Transverse colon (tissue), 4 donors: ENCODE results near the gene HBE1. TPM values are rescaled to one million over a fixed set of nuclear protein-coding genes. Genes with fewer than 3 reads are reported as not detected.

Experiments used
- DNase-seq: peaks from one replicate; pipeline ENCODE4 v3.0.0-alpha.2; 2019
- H3K27ac ChIP-seq, 4 donors: fragments of 200-600 bp; sonication (generic); 2 replicates each; pipeline ENCODE4 v1.5.1; 2016 to 2018; ENCODE audit warnings: inconsistent platforms in 4 of 4
- H3K27me3 ChIP-seq: fragments of 200-600 bp; sonication (generic); 2 replicates; pipeline ENCODE4 v1.5.1; 2017; ENCODE audit warnings: inconsistent platforms
- H3K36me3 ChIP-seq, 4 donors: fragments of 200-600 bp; sonication (generic); 2 replicates each; pipeline ENCODE4 v1.5.1; 2017 to 2019; ENCODE audit warnings: inconsistent platforms in 4 of 4
- H3K4me1 ChIP-seq, 4 donors: fragments of 200-600 bp; sonication (generic); 2 replicates each; pipeline ENCODE4 v1.5.1; 2017 to 2020; ENCODE audit warnings: inconsistent platforms in 4 of 4
- H3K4me3 ChIP-seq, 4 donors: fragments of 200-600 bp; sonication (generic); 1 replicate in 1 of 4; 2 replicates in 3 of 4; pipeline versions ENCODE4 v1.5.1 to v1.6.1; 2017 to 2019; ENCODE audit warnings: inconsistent platforms in 4 of 4
- H3K9me3 ChIP-seq, 2 donors: fragments of 200-600 bp; sonication (generic); 2 replicates each; pipeline ENCODE4 v1.5.1; 2017 to 2019; ENCODE audit warnings: inconsistent platforms in 2 of 2
- EP300 ChIP-seq: sonication (generic); formaldehyde crosslinking; IDR thresholded peaks from one replicate; pipeline ENCODE4 v1.6.1; 2017; ENCODE audit warnings: antibody characterized with exemption, low read depth
- POLR2A ChIP-seq: fragments of 450-650 bp; IDR thresholded peaks from one replicate; pipeline ENCODE4 v1.6.1; 2016; ENCODE audit warnings: antibody characterized with exemption, mild to moderate bottlenecking, moderate library complexity
- POLR2AphosphoS5 ChIP-seq, 3 donors: sonication (generic); formaldehyde crosslinking; IDR thresholded peaks; one replicate each; pipeline ENCODE4 v1.6.1; 2016; ENCODE audit warnings: antibody characterized with exemption in 3 of 3
- WGBS, 2 donors: methylation state at CpG; one replicate each; pipeline ENCODE4 v1.1.5; 2018; ENCODE audit warnings: low coverage in 1 of 2; 5-methylcytosine and 5-hydroxymethylcytosine counted together
- in situ Hi-C, 4 donors: fragments of 200-750 bp; cut with MboI; loops; one replicate each; pipeline versions ENCODE4 v1.15.0 to v1.15.1; 2017; ENCODE audit warnings: low sequenced_read_pairs in 3 of 4, low pct_ligation_motif_present in 1 of 4, low pct_unique_long_range_greater_than_20kb in 1 of 4
- intact Hi-C: fragments of 100-400 bp; cut with DNase I; formaldehyde crosslinking; loops from one replicate; pipeline ENCODE4 v1.15.1; 2023; ENCODE audit warnings: low total_unique reads
- total RNA-seq, 4 donors: library from RNA; depleted of rRNA; stranded (reverse); fragments of >200 nt; gene quantifications; one replicate each; pipeline ENCODE4 v1.1.0, GENCODE V29; 2016
- TF ChIP-seq, protein P1 (sequence below), 5 experiments: fragments of 200-600 bp in 3 of 5; fragments of 450-650 bp in 2 of 5; sonication (generic) in 3 of 5; IDR thresholded peaks; 1 replicate in 2 of 5; 2 replicates in 3 of 5; pipeline ENCODE4 v1.5.1; 2016 to 2017; ENCODE audit warnings: antibody characterized with exemption in 5 of 5, inconsistent platforms in 3 of 5, mild to moderate bottlenecking in 2 of 5, moderate library complexity in 1 of 5

Gene HBE1
- total RNA-seq, 4 donors from 2014 or later = not detected

GRCh38 chr11:5229796-5230195 lies 39.9 kb downstream of the HBE1 start:
- intact Hi-C loops = no loop called here
- 64 to 80% methylated on average over 2 of the region's 2 CpGs for WGBS, 2 donors
- Histone ChIP-seq H3K36me3 (no peaks in the 10 kb centered on the region), H3K27ac (no peak overlapping the region), H3K9me3 (no peaks in the 10 kb centered on the region), H3K4me1 (no peaks in the 10 kb centered on the region), H3K27me3 (no peaks in the 10 kb centered on the region), H3K4me3 (no peak overlapping the region)
- DNase-seq = no peak
- TF ChIP-seq POLR2A (no peak), POLR2AphosphoS5 (IDR thresholded peaks at IDR 0.05) (no peak), EP300 (no peak)
- TF ChIP-seq, protein P1, sequence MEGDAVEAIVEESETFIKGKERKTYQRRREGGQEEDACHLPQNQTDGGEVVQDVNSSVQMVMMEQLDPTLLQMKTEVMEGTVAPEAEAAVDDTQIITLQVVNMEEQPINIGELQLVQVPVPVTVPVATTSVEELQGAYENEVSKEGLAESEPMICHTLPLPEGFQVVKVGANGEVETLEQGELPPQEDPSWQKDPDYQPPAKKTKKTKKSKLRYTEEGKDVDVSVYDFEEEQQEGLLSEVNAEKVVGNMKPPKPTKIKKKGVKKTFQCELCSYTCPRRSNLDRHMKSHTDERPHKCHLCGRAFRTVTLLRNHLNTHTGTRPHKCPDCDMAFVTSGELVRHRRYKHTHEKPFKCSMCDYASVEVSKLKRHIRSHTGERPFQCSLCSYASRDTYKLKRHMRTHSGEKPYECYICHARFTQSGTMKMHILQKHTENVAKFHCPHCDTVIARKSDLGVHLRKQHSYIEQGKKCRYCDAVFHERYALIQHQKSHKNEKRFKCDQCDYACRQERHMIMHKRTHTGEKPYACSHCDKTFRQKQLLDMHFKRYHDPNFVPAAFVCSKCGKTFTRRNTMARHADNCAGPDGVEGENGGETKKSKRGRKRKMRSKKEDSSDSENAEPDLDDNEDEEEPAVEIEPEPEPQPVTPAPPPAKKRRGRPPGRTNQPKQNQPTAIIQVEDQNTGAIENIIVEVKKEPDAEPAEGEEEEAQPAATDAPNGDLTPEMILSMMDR (IDR thresholded peaks at IDR 0.05) = no peak
- in situ Hi-C loops = no loop called here

DNA sequence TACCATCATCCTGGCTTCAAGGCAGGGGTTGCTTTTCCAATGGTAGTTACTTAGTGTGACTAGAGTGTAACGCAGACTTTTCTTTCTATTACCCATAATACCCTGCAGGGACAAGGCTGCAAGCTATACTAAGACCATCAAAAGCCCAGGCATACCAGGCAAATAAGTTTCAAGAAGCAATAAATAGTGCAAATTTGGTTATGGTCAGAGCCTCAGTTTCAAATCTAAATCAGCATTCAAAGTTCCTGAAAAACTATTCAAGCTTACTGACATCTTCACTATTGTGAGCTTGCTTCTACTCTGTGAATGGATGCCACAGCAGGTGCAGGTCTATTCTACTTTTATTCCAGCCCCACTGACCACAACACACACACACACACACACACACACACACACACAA lies 40.4 kb downstream of the HBE1 start:
- in situ Hi-C loops (no loop called here), intact Hi-C loops (no loop called here)
- Histone ChIP-seq H3K9me3 (no peaks in the 10 kb centered on the region), H3K4me3 (no peak overlapping the region), H3K27me3 (no peaks in the 10 kb centered on the region), H3K27ac (no peak overlapping the region), H3K36me3 (no peaks in the 10 kb centered on the region), H3K4me1 (no peaks in the 10 kb centered on the region)
- TF ChIP-seq POLR2A = no peak
- TF ChIP-seq EP300 = no peak
- no peak for TF ChIP-seq POLR2AphosphoS5 (IDR thresholded peaks at IDR 0.05)
- TF ChIP-seq, protein P1 (IDR thresholded peaks at IDR 0.05) = no peak
- DNase-seq = no peak
- 81 to 83% methylated on average over 1 of the region's 1 CpG for WGBS, 2 donors

DNA sequence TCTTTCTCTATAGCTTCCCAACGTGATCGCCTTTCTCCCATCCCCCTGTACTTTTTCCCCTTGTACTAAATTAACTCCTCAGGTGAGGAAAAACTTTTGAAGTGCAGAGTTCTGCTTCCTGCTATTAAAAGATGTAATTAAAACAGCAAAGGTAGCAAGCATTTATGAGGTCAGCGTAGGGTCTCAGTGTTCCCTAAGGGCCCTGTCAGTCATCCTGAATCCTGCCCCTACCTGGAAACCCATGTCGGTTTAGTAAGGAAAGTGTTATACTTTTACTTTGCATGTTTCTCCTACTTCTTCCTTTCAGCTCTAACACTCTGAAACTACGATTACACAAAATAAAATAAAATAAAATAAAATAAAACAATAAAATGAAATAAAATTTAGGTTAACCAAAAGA lies 41.6 kb downstream of the HBE1 start:
- DNase-seq = no peak
- intact Hi-C loops = no loop called here

DNA sequence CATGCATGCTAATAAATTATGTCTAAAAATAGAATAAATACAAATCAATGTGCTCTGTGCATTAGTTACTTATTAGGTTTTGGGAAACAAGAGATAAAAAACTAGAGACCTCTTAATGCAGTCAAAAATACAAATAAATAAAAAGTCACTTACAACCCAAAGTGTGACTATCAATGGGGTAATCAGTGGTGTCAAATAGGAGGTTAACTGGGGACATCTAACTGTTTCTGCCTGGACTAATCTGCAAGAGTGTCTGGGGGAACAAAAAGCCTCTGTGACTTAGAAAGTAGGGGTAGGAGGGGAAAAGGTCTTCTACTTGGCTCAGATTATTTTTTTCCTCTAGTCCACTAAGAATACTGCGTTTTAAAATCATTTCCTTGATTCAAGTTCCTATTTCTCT lies 42.1 kb downstream of the HBE1 start:
- H3K4me1 ChIP-seq = no peaks in the 10 kb centered on the region
- no peak overlapping the region for H3K27ac ChIP-seq
- intact Hi-C loops (no loop called here), in situ Hi-C loops (no loop called here)
- no peaks in the 10 kb centered on the region for H3K27me3 ChIP-seq
- no peak overlapping the region for H3K4me3 ChIP-seq
- H3K36me3 ChIP-seq = no peaks in the 10 kb centered on the region
- DNase-seq = no peak
- H3K9me3 ChIP-seq = no peaks in the 10 kb centered on the region
- TF ChIP-seq POLR2AphosphoS5 (IDR thresholded peaks at IDR 0.05) = no peak
- TF ChIP-seq EP300 = no peak
- no peak for TF ChIP-seq POLR2A
- TF ChIP-seq, protein P1 (IDR thresholded peaks at IDR 0.05) = no peak
- 22 to 23% methylated on average over 1 of the region's 1 CpG for WGBS, 2 donors

More for the DNA sequence above, 41.6 kb downstream of the HBE1 start:
- Histone ChIP-seq H3K4me3 (no peak overlapping the region), H3K4me1 (no peaks in the 10 kb centered on the region), H3K9me3 (no peaks in the 10 kb centered on the region), H3K36me3 (no peaks in the 10 kb centered on the region), H3K27ac (no peak overlapping the region), H3K27me3 (no peaks in the 10 kb centered on the region)
- 58 to 59% methylated on average over 5 of the region's 5 CpGs for WGBS, 2 donors
- in situ Hi-C loops = no loop called here
- TF ChIP-seq, protein P1 (IDR thresholded peaks at IDR 0.05) = no peak
- TF ChIP-seq EP300 (no peak), POLR2AphosphoS5 (IDR thresholded peaks at IDR 0.05) (no peak), POLR2A (no peak)
